ENCODE results near the gene MOV10L1.

- TF ChIP-seq CTCF (IDR thresholded peaks at IDR 0.05) (no peak), POLR2AphosphoS5 (IDR thresholded peaks at IDR 0.05) (no peak)
Measured at GRCh38 chr22:50072167-50072555, 17.6 kb upstream of the MOV10L1 start.
